ENCODE measurements around the gene TLK1. TPM values are rescaled to one million over a fixed set of nuclear protein-coding genes. Genes with fewer than 3 reads are reported as not detected.
"Not testable (repeated sequence)": the region's sequence is repeated elsewhere in the genome, so short reads cannot be mapped to it uniquely, and the experiment has no call there.

Gene TLK1
- polyA plus RNA-seq, 6 donors from 2014 or later, result 21.1 to 86.1 (median 62.8) TPM

- H3K36me3 Mint-ChIP-seq; H3K9me3 Mint-ChIP-seq; ATAC-seq (ENCODE audit: low read depth in 2 of 2); DNase-seq; H3K27me3 Mint-ChIP-seq: not testable (repeated sequence)
- Mint-ChIP-seq H3K4me3 (peak overlapping the region in 7 of 8 donors; percentile 5 to 96 (median 60)), H3K4me1 (peaks cover 28 to 41% (median 39%) of the 10 kb centered on the region in 3 donors), H3K27ac (peak overlapping the region in 3 of 6 donors; percentile 30 to 99 (median 90))
Observed at GRCh38 chr2:171162522-171163197, 2.0 kb upstream of the TLK1 start.

GRCh38 chr2:171160956-171161740, 455 bp upstream of the TLK1 start:
- peak; percentile 45 to 49 for ATAC-seq (ENCODE audit: low read depth in 2 of 2)
- Mint-ChIP-seq H3K4me1 (peaks cover 37 to 53% (median 52%) of the 10 kb centered on the region in 3 donors), H3K27me3 (no peaks in the 10 kb centered on the region), H3K9me3 (no peaks in the 10 kb centered on the region), H3K36me3 (peaks cover 0 to 5% of the 10 kb centered on the region in 2 donors), H3K4me3 (peak overlapping the region; percentile 90 to 99 (median 96)), H3K27ac (peak overlapping the region; percentile 84 to 99 (median 97))
- peak; percentile 67 for DNase-seq

- peak; percentile 19 to 26 for ATAC-seq (ENCODE audit: low read depth in 2 of 2)
- peak; percentile 60 for DNase-seq
- Mint-ChIP-seq H3K4me1 (peaks cover 49 to 70% (median 66%) of the 10 kb centered on the region in 3 donors), H3K27ac (peak overlapping the region; percentile 95 to 99 (median 96)), H3K4me3 (peak overlapping the region; percentile 90 to 98 (median 96)), H3K27me3 (no peaks in the 10 kb centered on the region), H3K9me3 (no peaks in the 10 kb centered on the region), H3K36me3 (peaks cover 0 to 5% of the 10 kb centered on the region in 2 donors)
Observed at GRCh38 chr2:171159372-171160118, 1.1 kb downstream of the TLK1 start.

- Mint-ChIP-seq H3K4me1 (peaks cover 56 to 76% (median 73%) of the 10 kb centered on the region in 3 donors), H3K27me3 (no peaks in the 10 kb centered on the region), H3K4me3 (peak overlapping the region; percentile 90 to 98 (median 96)), H3K27ac (peak overlapping the region in 5 of 6 donors; percentile 95 to 99 (median 96)), H3K36me3 (peaks cover 0 to 5% of the 10 kb centered on the region in 2 donors), H3K9me3 (no peaks in the 10 kb centered on the region)
- ATAC-seq (ENCODE audit: low read depth in 2 of 2) (no peak), DNase-seq (no peak)
Observed at GRCh38 chr2:171158790-171159371, 1.8 kb downstream of the TLK1 start.

- Mint-ChIP-seq H3K27me3 (no peaks in the 10 kb centered on the region), H3K4me1 (peaks cover 59 to 72% (median 72%) of the 10 kb centered on the region in 3 donors), H3K9me3 (no peaks in the 10 kb centered on the region), H3K36me3 (peaks cover 0 to 5% of the 10 kb centered on the region in 2 donors), H3K27ac (peak overlapping the region in 2 of 6 donors; percentile 7 to 99), H3K4me3 (peak overlapping the region; percentile 90 to 98 (median 96))
- ATAC-seq (ENCODE audit: low read depth in 2 of 2) (no peak), DNase-seq (no peak)
Observed at GRCh38 chr2:171158036-171158789, 2.5 kb downstream of the TLK1 start.

GRCh38 chr2:171157109-171157500, 3.6 kb downstream of the TLK1 start:
- no peak for DNase-seq
- no peaks in the 10 kb centered on the region for H3K27me3 Mint-ChIP-seq
- ATAC-seq (ENCODE audit: low read depth in 2 of 2), result no peak
- peaks cover 0 to 5% of the 10 kb centered on the region in 2 donors for H3K36me3 Mint-ChIP-seq
- H3K4me1 Mint-ChIP-seq, result peaks cover 62 to 72% (median 64%) of the 10 kb centered on the region in 3 donors
- peak overlapping the region in 4 of 8 donors; percentile 4 to 63 (median 22) for H3K4me3 Mint-ChIP-seq
- no peaks in the 10 kb centered on the region for H3K9me3 Mint-ChIP-seq
- H3K27ac Mint-ChIP-seq, result peak overlapping the region in 2 of 6 donors; percentile 47 to 81

- Mint-ChIP-seq H3K4me1 (peaks cover 63 to 86% (median 68%) of the 10 kb centered on the region in 3 donors), H3K9me3 (no peaks in the 10 kb centered on the region), H3K27ac (peak overlapping the region in 2 of 6 donors; percentile 42 to 53)
Observed at GRCh38 chr2:171154348-171154747, 6.3 kb downstream of the TLK1 start.

GRCh38 chr2:171150694-171151285, 9.9 kb downstream of the TLK1 start:
- no peak for ATAC-seq (ENCODE audit: low read depth in 2 of 2)
- Mint-ChIP-seq H3K9me3 (no peaks in the 10 kb centered on the region), H3K27me3 (no peaks in the 10 kb centered on the region), H3K36me3 (no peaks in the 10 kb centered on the region), H3K4me1 (peaks cover 62 to 89% (median 67%) of the 10 kb centered on the region in 3 donors), H3K4me3 (peak overlapping the region in 1 of 8 donors; percentile 76), H3K27ac (peak overlapping the region in 4 of 6 donors; percentile 19 to 79 (median 40))
- no peak for DNase-seq

More at GRCh38 chr2:171154348-171154747, 6.3 kb downstream of the TLK1 start:
- H3K27me3 Mint-ChIP-seq, result no peaks in the 10 kb centered on the region
- peaks cover 0 to 1% of the 10 kb centered on the region in 2 donors for H3K36me3 Mint-ChIP-seq
- peak overlapping the region in 2 of 8 donors; percentile 18 to 22 for H3K4me3 Mint-ChIP-seq
- no peak for ATAC-seq (ENCODE audit: low read depth in 2 of 2)
- no peak for DNase-seq

GRCh38 chr2:171149986-171150693, 10.6 kb downstream of the TLK1 start:
- no peak for ATAC-seq (ENCODE audit: low read depth in 2 of 2)
- no peak for DNase-seq
- Mint-ChIP-seq H3K9me3 (no peaks in the 10 kb centered on the region), H3K4me3 (peak overlapping the region in 1 of 8 donors; percentile 76), H3K36me3 (no peaks in the 10 kb centered on the region), H3K4me1 (peaks cover 61 to 90% (median 67%) of the 10 kb centered on the region in 3 donors), H3K27ac (peak overlapping the region; percentile 7 to 84 (median 64)), H3K27me3 (no peaks in the 10 kb centered on the region)

- Mint-ChIP-seq H3K27ac (peak overlapping the region in 5 of 6 donors; percentile 54 to 89 (median 83)), H3K9me3 (no peaks in the 10 kb centered on the region), H3K27me3 (no peaks in the 10 kb centered on the region), H3K36me3 (no peaks in the 10 kb centered on the region), H3K4me1 (peaks cover 62 to 91% (median 67%) of the 10 kb centered on the region in 3 donors), H3K4me3 (peak overlapping the region in 1 of 8 donors; percentile 25)
- no peak for DNase-seq
- no peak for ATAC-seq (ENCODE audit: low read depth in 2 of 2)
Observed at GRCh38 chr2:171149171-171149938, 11.3 kb downstream of the TLK1 start.

- Mint-ChIP-seq H3K9me3 (no peaks in the 10 kb centered on the region), H3K4me1 (peaks cover 67 to 91% (median 85%) of the 10 kb centered on the region in 3 donors), H3K27me3 (no peaks in the 10 kb centered on the region), H3K27ac (peak overlapping the region; percentile 4 to 86 (median 56)), H3K4me3 (peak overlapping the region in 4 of 8 donors; percentile 9 to 35 (median 12)), H3K36me3 (no peaks in the 10 kb centered on the region)
- DNase-seq (no peak), ATAC-seq (ENCODE audit: low read depth in 2 of 2) (peak; percentile 36 to 38)
Observed at GRCh38 chr2:171147081-171147480, 13.6 kb downstream of the TLK1 start.
